ENCODE data around the gene SEC23A.

SEC23A gene

DNA sequence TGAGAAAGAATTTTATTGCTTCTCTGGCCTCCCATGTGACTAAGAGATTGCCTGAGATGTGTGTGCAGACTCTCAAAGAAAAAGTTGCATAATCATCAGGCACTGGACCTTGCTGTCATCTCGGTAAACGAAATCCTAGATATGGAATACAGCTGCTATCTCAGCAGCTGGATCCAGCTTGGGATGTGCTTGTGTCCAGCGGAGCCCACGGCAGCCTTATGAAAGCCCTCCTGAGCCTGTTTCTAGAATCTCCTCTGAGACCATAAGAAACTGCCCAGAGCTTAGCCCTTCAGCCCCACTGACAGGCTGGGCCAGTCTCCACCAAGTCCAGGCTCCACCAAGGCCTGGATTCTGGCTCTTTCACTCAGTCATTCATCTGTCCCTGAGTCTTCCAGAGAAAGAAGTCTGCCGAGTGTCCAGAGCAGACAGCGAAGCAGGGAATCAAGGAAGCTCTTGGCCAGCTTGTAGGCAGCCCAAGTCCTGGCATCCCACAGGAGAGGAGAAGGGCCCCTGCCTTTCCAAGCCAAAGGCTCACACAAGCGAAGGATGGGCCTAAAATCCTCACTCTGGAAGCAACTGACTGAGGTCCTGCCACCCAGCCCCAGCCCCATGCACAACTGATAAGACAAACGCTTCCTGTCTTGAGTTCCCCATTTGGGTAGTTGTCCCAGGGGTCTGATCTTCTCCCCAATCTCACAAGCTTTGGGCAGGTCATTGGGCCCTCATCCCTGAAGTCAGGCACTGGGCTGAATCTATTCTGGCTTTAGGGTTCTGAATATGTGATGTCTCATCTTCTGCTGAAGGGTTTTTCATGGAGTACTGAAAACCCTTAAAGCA, 97.8 kb downstream of the SEC23A start:
- Histone ChIP-seq H3K36me3 (ENCODE audit: insufficient read depth, low read length) (no peaks in the 10 kb centered on the region), H3K27ac (ENCODE audit: low read depth, low read length) (no peak overlapping the region), H3K9me3 (ENCODE audit: low read length) (no peaks in the 10 kb centered on the region), H3K4me1 (ENCODE audit: insufficient read depth, low read length) (no peaks in the 10 kb centered on the region), H3K27me3 (ENCODE audit: control insufficient read depth in 1 of 2, insufficient read depth in 2 of 2, low read length in 2 of 2) (no peaks in the 10 kb centered on the region), H3K9ac (ENCODE audit: low read length) (no peak overlapping the region), H3K4me3 (ENCODE audit: low read depth in 1 of 2, low read length in 2 of 2) (no peak overlapping the region)

DNA sequence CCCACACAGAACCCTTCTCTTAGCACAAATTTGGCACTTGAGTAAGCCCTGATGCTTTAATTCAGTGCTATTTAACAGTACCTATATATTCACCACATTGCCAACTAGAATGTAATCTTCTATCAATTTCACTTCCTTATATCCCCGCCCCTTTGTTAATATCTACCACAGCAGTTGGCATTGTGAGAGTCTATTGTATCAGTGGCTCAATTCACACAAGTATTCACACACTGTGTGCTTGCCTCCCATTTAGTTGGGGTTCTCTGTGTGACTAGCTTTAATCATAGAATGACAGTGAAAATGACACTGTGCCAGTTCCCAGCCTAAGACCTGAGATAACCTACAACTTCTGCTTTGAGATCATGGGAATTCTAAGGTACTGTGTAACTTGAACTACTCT, 103.1 kb downstream of the SEC23A start:
- no peak overlapping the region for H3K9ac ChIP-seq (ENCODE audit: low read length)
- H3K27ac ChIP-seq (ENCODE audit: low read depth, low read length), result no peak overlapping the region
- no peaks in the 10 kb centered on the region for H3K27me3 ChIP-seq (ENCODE audit: control insufficient read depth in 1 of 2, insufficient read depth in 2 of 2, low read length in 2 of 2)
- H3K36me3 ChIP-seq (ENCODE audit: insufficient read depth, low read length), result no peaks in the 10 kb centered on the region
- H3K9me3 ChIP-seq (ENCODE audit: low read length), result no peaks in the 10 kb centered on the region
- no peak overlapping the region for H3K4me3 ChIP-seq (ENCODE audit: low read depth in 1 of 2, low read length in 2 of 2)
- no peaks in the 10 kb centered on the region for H3K4me1 ChIP-seq (ENCODE audit: insufficient read depth, low read length)

- Histone ChIP-seq H3K27ac (ENCODE audit: low read depth, low read length) (no peak overlapping the region), H3K36me3 (ENCODE audit: insufficient read depth, low read length) (no peaks in the 10 kb centered on the region), H3K27me3 (ENCODE audit: control insufficient read depth in 1 of 2, insufficient read depth in 2 of 2, low read length in 2 of 2) (no peaks in the 10 kb centered on the region), H3K9me3 (ENCODE audit: low read length) (no peaks in the 10 kb centered on the region), H3K9ac (ENCODE audit: low read length) (no peak overlapping the region), H3K4me1 (ENCODE audit: insufficient read depth, low read length) (no peaks in the 10 kb centered on the region), H3K4me3 (ENCODE audit: low read depth in 1 of 2, low read length in 2 of 2) (no peak overlapping the region)
Observed at GRCh38 chr14:38994731-38995130, 108.3 kb downstream of the SEC23A start.

DNA sequence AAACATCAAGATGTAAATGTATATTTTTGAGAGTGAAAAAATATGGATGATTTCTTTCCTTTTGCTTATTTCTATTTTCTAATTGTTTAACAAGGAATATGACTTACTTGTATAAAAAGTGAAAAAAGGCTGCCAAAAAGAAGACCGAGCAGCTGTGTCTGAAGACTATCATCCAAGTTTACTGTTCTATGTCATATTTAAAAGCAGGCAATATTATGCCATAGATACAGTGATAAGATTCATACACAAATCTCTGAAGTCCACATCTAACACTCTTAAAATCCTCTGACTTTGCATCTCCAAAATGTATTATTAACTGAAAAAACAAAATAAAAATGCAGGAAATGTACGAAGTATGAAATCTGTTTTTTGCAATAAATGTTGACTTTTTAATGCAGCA, 109.1 kb downstream of the SEC23A start:
- no peak overlapping the region for H3K27ac ChIP-seq (ENCODE audit: low read depth, low read length)
- H3K36me3 ChIP-seq (ENCODE audit: insufficient read depth, low read length), result no peaks in the 10 kb centered on the region
- no peaks in the 10 kb centered on the region for H3K9me3 ChIP-seq (ENCODE audit: low read length)
- H3K4me3 ChIP-seq (ENCODE audit: low read depth in 1 of 2, low read length in 2 of 2), result no peak overlapping the region
- no peak overlapping the region for H3K9ac ChIP-seq (ENCODE audit: low read length)
- no peaks in the 10 kb centered on the region for H3K4me1 ChIP-seq (ENCODE audit: insufficient read depth, low read length)
- no peaks in the 10 kb centered on the region for H3K27me3 ChIP-seq (ENCODE audit: control insufficient read depth in 1 of 2, insufficient read depth in 2 of 2, low read length in 2 of 2)

DNA sequence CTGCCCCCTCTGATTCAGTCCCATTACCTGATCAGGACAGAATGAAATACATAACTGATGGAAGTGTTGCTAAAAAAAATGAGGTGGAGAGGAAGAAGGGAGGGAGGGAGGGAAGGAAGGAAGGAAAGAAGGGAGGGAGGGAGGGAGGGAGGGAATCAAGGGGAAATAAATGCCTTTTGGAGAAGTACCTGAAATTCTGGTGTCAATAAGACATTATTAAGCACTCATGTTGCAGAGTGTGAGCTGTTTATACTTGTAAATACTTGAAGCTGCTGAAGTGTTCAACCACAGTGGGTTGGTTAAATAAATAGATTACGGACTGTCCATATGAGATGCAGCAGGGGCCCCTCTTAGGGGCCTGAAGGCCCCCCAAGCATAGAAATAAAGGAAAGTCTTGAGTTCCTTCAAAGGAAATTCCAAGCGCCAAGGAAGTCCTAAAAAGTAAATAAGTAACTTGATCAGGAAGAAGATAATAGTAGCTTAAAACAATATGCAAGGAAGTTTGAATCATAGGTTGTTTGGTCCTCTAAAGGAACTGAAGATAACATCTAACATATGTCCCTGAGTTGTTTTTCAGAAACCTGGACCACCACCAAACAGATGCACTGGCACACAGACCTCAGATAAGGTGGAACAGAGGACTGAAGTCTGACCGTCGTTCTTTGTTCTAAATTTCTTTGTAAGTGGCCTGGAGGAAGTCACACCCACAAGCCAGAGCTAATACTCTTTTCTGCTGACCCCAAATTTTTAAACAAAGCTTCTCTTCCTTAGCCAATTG, 110.8 kb downstream of the SEC23A start:
- H3K27me3 ChIP-seq (ENCODE audit: control insufficient read depth in 1 of 2, insufficient read depth in 2 of 2, low read length in 2 of 2), result no peaks in the 10 kb centered on the region
- no peaks in the 10 kb centered on the region for H3K9me3 ChIP-seq (ENCODE audit: low read length)
- H3K4me1 ChIP-seq (ENCODE audit: insufficient read depth, low read length), result no peaks in the 10 kb centered on the region
- no peaks in the 10 kb centered on the region for H3K36me3 ChIP-seq (ENCODE audit: insufficient read depth, low read length)
- H3K4me3 ChIP-seq (ENCODE audit: low read depth in 1 of 2, low read length in 2 of 2), result no peak overlapping the region
- H3K27ac ChIP-seq (ENCODE audit: low read depth, low read length), result no peak overlapping the region
- no peak overlapping the region for H3K9ac ChIP-seq (ENCODE audit: low read length)

- H3K4me3 ChIP-seq (ENCODE audit: low read depth in 1 of 2, low read length in 2 of 2), result no peak overlapping the region
- no peak overlapping the region for H3K9ac ChIP-seq (ENCODE audit: low read length)
- no peaks in the 10 kb centered on the region for H3K9me3 ChIP-seq (ENCODE audit: low read length)
- no peak overlapping the region for H3K27ac ChIP-seq (ENCODE audit: low read depth, low read length)
- H3K36me3 ChIP-seq (ENCODE audit: insufficient read depth, low read length), result no peaks in the 10 kb centered on the region
- no peaks in the 10 kb centered on the region for H3K27me3 ChIP-seq (ENCODE audit: control insufficient read depth in 1 of 2, insufficient read depth in 2 of 2, low read length in 2 of 2)
- H3K4me1 ChIP-seq (ENCODE audit: insufficient read depth, low read length), result no peaks in the 10 kb centered on the region
Observed at GRCh38 chr14:38991299-38991698, 111.7 kb downstream of the SEC23A start.

DNA sequence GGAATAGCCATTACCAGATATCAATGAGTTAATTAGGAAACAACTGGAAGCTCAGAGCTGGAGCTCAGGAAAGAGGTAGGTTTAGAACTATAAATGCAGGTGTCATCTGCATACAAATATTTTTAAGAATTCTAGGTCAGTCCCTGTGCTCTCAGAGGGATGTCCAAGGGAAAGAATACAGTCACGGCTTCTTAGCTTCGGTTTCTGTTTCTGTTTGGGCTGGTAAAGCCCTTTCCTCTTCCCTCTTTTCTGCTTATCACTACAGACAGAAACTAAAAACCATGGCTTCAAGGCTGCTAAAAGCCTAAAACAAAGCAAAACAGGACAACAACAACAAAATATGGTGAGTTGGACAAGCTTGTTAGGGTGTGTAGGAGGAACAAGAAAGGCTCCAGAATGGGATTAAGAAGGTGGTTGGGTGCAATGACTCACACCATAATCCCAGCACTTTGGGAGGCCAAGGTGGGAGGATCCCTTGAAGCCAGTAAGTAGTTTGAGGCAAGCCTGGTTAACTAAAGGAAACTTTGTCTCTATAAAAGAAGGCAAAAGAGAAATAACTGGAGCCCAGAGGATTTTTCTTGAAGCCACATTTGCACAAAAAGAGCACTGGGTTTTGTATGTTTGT, 113.0 kb downstream of the SEC23A start:
- Histone ChIP-seq H3K4me1 (ENCODE audit: insufficient read depth, low read length) (no peaks in the 10 kb centered on the region), H3K9ac (ENCODE audit: low read length) (no peak overlapping the region), H3K27ac (ENCODE audit: low read depth, low read length) (no peak overlapping the region), H3K4me3 (ENCODE audit: low read depth in 1 of 2, low read length in 2 of 2) (no peak overlapping the region), H3K36me3 (ENCODE audit: insufficient read depth, low read length) (no peaks in the 10 kb centered on the region), H3K27me3 (ENCODE audit: control insufficient read depth in 1 of 2, insufficient read depth in 2 of 2, low read length in 2 of 2) (no peaks in the 10 kb centered on the region), H3K9me3 (ENCODE audit: low read length) (no peaks in the 10 kb centered on the region)

GRCh38 chr14:38987781-38988180, 115.3 kb downstream of the SEC23A start:
- Histone ChIP-seq H3K4me1 (ENCODE audit: insufficient read depth, low read length) (no peaks in the 10 kb centered on the region), H3K9ac (ENCODE audit: low read length) (no peak overlapping the region), H3K4me3 (ENCODE audit: low read depth in 1 of 2, low read length in 2 of 2) (no peak overlapping the region), H3K27me3 (ENCODE audit: control insufficient read depth in 1 of 2, insufficient read depth in 2 of 2, low read length in 2 of 2) (no peaks in the 10 kb centered on the region), H3K36me3 (ENCODE audit: insufficient read depth, low read length) (no peaks in the 10 kb centered on the region), H3K27ac (ENCODE audit: low read depth, low read length) (no peak overlapping the region), H3K9me3 (ENCODE audit: low read length) (no peaks in the 10 kb centered on the region)

GRCh38 chr14:38982837-38983236, 120.2 kb downstream of the SEC23A start:
- Histone ChIP-seq H3K9me3 (ENCODE audit: low read length) (no peaks in the 10 kb centered on the region), H3K4me1 (ENCODE audit: insufficient read depth, low read length) (no peaks in the 10 kb centered on the region), H3K27ac (ENCODE audit: low read depth, low read length) (no peak overlapping the region), H3K36me3 (ENCODE audit: insufficient read depth, low read length) (no peaks in the 10 kb centered on the region), H3K27me3 (ENCODE audit: control insufficient read depth in 1 of 2, insufficient read depth in 2 of 2, low read length in 2 of 2) (no peaks in the 10 kb centered on the region), H3K4me3 (ENCODE audit: low read depth in 1 of 2, low read length in 2 of 2) (no peak overlapping the region), H3K9ac (ENCODE audit: low read length) (no peak overlapping the region)

DNA sequence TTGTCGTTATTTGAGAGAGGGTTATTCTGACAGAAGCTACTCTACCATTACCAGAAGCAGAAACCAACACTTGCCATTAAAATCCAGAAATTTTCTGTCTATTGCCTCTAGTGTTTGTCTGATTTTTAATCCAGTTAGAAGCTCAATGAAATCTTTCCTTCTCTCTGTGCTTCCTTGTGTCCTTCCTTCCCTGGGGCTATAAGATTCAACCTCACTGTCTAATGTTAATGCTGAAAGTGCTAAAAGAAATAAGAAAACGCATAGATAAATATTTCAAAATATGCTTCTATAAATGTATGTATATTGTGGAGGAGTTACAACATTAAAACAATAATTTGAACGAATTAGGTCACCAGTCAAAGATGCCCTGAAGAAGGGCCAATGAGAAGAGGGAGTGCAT, 120.8 kb downstream of the SEC23A start:
- H3K4me3 ChIP-seq (ENCODE audit: low read depth in 1 of 2, low read length in 2 of 2), result no peak overlapping the region
- no peaks in the 10 kb centered on the region for H3K27me3 ChIP-seq (ENCODE audit: control insufficient read depth in 1 of 2, insufficient read depth in 2 of 2, low read length in 2 of 2)
- H3K4me1 ChIP-seq (ENCODE audit: insufficient read depth, low read length), result no peaks in the 10 kb centered on the region
- no peaks in the 10 kb centered on the region for H3K9me3 ChIP-seq (ENCODE audit: low read length)
- H3K9ac ChIP-seq (ENCODE audit: low read length), result no peak overlapping the region
- no peak overlapping the region for H3K27ac ChIP-seq (ENCODE audit: low read depth, low read length)
- H3K36me3 ChIP-seq (ENCODE audit: insufficient read depth, low read length), result no peaks in the 10 kb centered on the region

Data from muscle layer of colon (tissue), 2 donors.